ENCODE results near the gene RGS6.

The RGS6 gene

GRCh38 chr14:72513965-72514659 lies 581.9 kb downstream of the RGS6 start:
- Histone ChIP-seq H3K4me1 (ENCODE audit: insufficient read depth, insufficient read length) (peaks cover 2% of the 10 kb centered on the region), H3K36me3 (ENCODE audit: insufficient read depth, insufficient read length, low read length) (no peaks in the 10 kb centered on the region), H3K4me3 (ENCODE audit: insufficient read length, low read depth) (no peak overlapping the region), H3K9ac (ENCODE audit: insufficient read length, low read depth) (no peak overlapping the region), H3K27me3 (ENCODE audit: insufficient read depth, insufficient read length) (no peaks in the 10 kb centered on the region), H3K9me3 (ENCODE audit: insufficient read depth, low read length) (no peaks in the 10 kb centered on the region)
- TF ChIP-seq SUZ12 (IDR thresholded peaks at IDR 0.05; ENCODE audit: extremely low read depth, insufficient read depth, insufficient read length) (no peak), YY1 (IDR thresholded peaks at IDR 0.05; ENCODE audit: insufficient read depth, insufficient read length) (no peak), ZNF274 (IDR thresholded peaks at IDR 0.05; ENCODE audit: low read depth, low read length) (no peak)
- peak; percentile 15 for DNase-seq (ENCODE audit: low read depth, low spot score)

GRCh38 chr14:72514660-72515025 lies 582.4 kb downstream of the RGS6 start:
- no peak for DNase-seq (ENCODE audit: low read depth, low spot score)
- no peaks in the 10 kb centered on the region for H3K27me3 ChIP-seq (ENCODE audit: insufficient read depth, insufficient read length)
- no peaks in the 10 kb centered on the region; the same call in 1 of the 2 replicates for H3K9me3 ChIP-seq (ENCODE audit: insufficient read depth, low read length)
- H3K36me3 ChIP-seq (ENCODE audit: insufficient read depth, insufficient read length, low read length): no peaks in the 10 kb centered on the region
- TF ChIP-seq ZNF274 (IDR thresholded peaks at IDR 0.05; ENCODE audit: low read depth, low read length) (no peak), SUZ12 (IDR thresholded peaks at IDR 0.05; ENCODE audit: extremely low read depth, insufficient read depth, insufficient read length) (no peak), YY1 (IDR thresholded peaks at IDR 0.05; ENCODE audit: insufficient read depth, insufficient read length) (no peak)
- H3K4me3 ChIP-seq (ENCODE audit: insufficient read length, low read depth): no peak overlapping the region
- peaks cover 2% of the 10 kb centered on the region for H3K4me1 ChIP-seq (ENCODE audit: insufficient read depth, insufficient read length)
- no peak overlapping the region for H3K9ac ChIP-seq (ENCODE audit: insufficient read length, low read depth)

GRCh38 chr14:72515779-72516770 lies 583.8 kb downstream of the RGS6 start:
- no peaks in the 10 kb centered on the region for H3K27me3 ChIP-seq (ENCODE audit: insufficient read depth, insufficient read length)
- H3K9ac ChIP-seq (ENCODE audit: insufficient read length, low read depth): no peak overlapping the region
- DNase-seq (ENCODE audit: low read depth, low spot score): no peak
- TF ChIP-seq YY1 (IDR thresholded peaks at IDR 0.05; ENCODE audit: insufficient read depth, insufficient read length) (no peak), SUZ12 (IDR thresholded peaks at IDR 0.05; ENCODE audit: extremely low read depth, insufficient read depth, insufficient read length) (no peak)
- H3K4me3 ChIP-seq (ENCODE audit: insufficient read length, low read depth): no peak overlapping the region
- peaks cover 9% of the 10 kb centered on the region for H3K9me3 ChIP-seq (ENCODE audit: insufficient read depth, low read length)
- H3K36me3 ChIP-seq (ENCODE audit: insufficient read depth, insufficient read length, low read length): no peaks in the 10 kb centered on the region
- H3K4me1 ChIP-seq (ENCODE audit: insufficient read depth, insufficient read length): peaks cover 2% of the 10 kb centered on the region

- H3K9me3 ChIP-seq (ENCODE audit: insufficient read depth, low read length): peaks cover 9% of the 10 kb centered on the region
- H3K36me3 ChIP-seq (ENCODE audit: insufficient read depth, insufficient read length, low read length): no peaks in the 10 kb centered on the region
- no peak overlapping the region for H3K9ac ChIP-seq (ENCODE audit: insufficient read length, low read depth)
- DNase-seq (ENCODE audit: low read depth, low spot score): peak; percentile 55
- H3K4me1 ChIP-seq (ENCODE audit: insufficient read depth, insufficient read length): peaks cover 2% of the 10 kb centered on the region
- H3K27me3 ChIP-seq (ENCODE audit: insufficient read depth, insufficient read length): no peaks in the 10 kb centered on the region
- TF ChIP-seq YY1 (IDR thresholded peaks at IDR 0.05; ENCODE audit: insufficient read depth, insufficient read length): no peak
- TF ChIP-seq ZNF274 (IDR thresholded peaks at IDR 0.05; ENCODE audit: low read depth, low read length): no peak
- TF ChIP-seq SUZ12 (IDR thresholded peaks at IDR 0.05; ENCODE audit: extremely low read depth, insufficient read depth, insufficient read length): no peak
- H3K4me3 ChIP-seq (ENCODE audit: insufficient read length, low read depth): no peak overlapping the region
Measured at GRCh38 chr14:72516936-72517700, 584.9 kb downstream of the RGS6 start.

- no peaks in the 10 kb centered on the region for H3K27me3 ChIP-seq (ENCODE audit: insufficient read depth, insufficient read length)
- peaks cover 9% of the 10 kb centered on the region for H3K9me3 ChIP-seq (ENCODE audit: insufficient read depth, low read length)
- H3K36me3 ChIP-seq (ENCODE audit: insufficient read depth, insufficient read length, low read length): no peaks in the 10 kb centered on the region
- H3K4me3 ChIP-seq (ENCODE audit: insufficient read length, low read depth): no peak overlapping the region
- TF ChIP-seq SUZ12 (IDR thresholded peaks at IDR 0.05; ENCODE audit: extremely low read depth, insufficient read depth, insufficient read length): no peak
- TF ChIP-seq ZNF274 (IDR thresholded peaks at IDR 0.05; ENCODE audit: low read depth, low read length): no peak
- no peak for TF ChIP-seq YY1 (IDR thresholded peaks at IDR 0.05; ENCODE audit: insufficient read depth, insufficient read length)
- DNase-seq (ENCODE audit: low read depth, low spot score): no peak
- H3K4me1 ChIP-seq (ENCODE audit: insufficient read depth, insufficient read length): peaks cover 2% of the 10 kb centered on the region
- H3K9ac ChIP-seq (ENCODE audit: insufficient read length, low read depth): no peak overlapping the region
Measured at GRCh38 chr14:72517736-72518135, 585.5 kb downstream of the RGS6 start.

- no peak for DNase-seq (ENCODE audit: low read depth, low spot score)
- no peak overlapping the region for H3K9ac ChIP-seq (ENCODE audit: insufficient read length, low read depth)
- no peaks in the 10 kb centered on the region for H3K36me3 ChIP-seq (ENCODE audit: insufficient read depth, insufficient read length, low read length)
- no peaks in the 10 kb centered on the region for H3K27me3 ChIP-seq (ENCODE audit: insufficient read depth, insufficient read length)
- H3K4me1 ChIP-seq (ENCODE audit: insufficient read depth, insufficient read length): peaks cover 2% of the 10 kb centered on the region
- TF ChIP-seq SUZ12 (IDR thresholded peaks at IDR 0.05; ENCODE audit: extremely low read depth, insufficient read depth, insufficient read length) (no peak), YY1 (IDR thresholded peaks at IDR 0.05; ENCODE audit: insufficient read depth, insufficient read length) (no peak), ZNF274 (IDR thresholded peaks at IDR 0.05; ENCODE audit: low read depth, low read length) (no peak)
- H3K4me3 ChIP-seq (ENCODE audit: insufficient read length, low read depth): no peak overlapping the region
- peaks cover 9% of the 10 kb centered on the region for H3K9me3 ChIP-seq (ENCODE audit: insufficient read depth, low read length)
Measured at GRCh38 chr14:72518809-72519377, 586.7 kb downstream of the RGS6 start.
